Fibroblast of upper back skin (primary cell): ENCODE measurements around the gene RPS6KA2.

Source experiments
- DNase-seq: peaks from one replicate; pipeline ENCODE4 v3.0.0-alpha.2; 2013

Gene RPS6KA2

DNA sequence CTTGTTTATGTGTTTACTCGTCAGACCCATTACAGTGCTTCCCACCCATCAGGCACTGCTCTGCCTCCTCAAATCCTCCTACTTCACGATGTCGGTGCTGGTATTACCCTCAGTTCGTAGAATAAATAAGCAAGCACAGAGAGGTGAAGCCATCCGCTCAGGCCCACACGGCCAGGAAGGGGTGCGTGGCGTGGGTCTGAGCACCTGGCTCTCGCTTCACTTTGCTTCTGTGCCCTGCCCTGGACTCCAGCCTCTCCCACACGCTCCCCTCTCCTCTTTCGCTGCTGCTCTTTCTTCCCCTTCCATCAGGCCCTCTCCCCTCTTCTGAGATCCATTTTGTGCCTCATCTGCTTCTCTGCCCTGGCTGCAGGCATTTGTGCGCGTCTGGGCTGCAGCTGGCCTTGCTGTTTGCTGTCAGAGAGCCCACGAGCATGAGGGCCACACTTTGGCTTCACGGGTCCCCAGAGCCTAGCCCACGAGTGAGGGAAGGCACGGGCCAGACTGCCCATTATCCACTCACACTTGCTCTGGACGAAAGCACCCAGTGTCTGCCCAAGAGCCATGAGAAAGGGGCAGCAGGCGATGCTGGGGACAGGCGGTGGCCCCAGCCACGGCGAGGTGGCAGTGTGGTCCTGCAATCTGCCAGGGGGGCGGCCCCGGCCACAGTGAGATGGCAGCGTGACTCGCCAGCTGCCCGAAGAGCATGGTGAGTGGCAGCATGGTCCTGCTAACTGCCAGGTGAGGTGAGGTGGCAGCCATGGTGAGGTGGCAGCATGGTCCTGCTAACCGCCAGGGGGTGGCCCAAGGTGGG is 148.1 kb downstream of the RPS6KA2 start:
- no peak for DNase-seq

DNA sequence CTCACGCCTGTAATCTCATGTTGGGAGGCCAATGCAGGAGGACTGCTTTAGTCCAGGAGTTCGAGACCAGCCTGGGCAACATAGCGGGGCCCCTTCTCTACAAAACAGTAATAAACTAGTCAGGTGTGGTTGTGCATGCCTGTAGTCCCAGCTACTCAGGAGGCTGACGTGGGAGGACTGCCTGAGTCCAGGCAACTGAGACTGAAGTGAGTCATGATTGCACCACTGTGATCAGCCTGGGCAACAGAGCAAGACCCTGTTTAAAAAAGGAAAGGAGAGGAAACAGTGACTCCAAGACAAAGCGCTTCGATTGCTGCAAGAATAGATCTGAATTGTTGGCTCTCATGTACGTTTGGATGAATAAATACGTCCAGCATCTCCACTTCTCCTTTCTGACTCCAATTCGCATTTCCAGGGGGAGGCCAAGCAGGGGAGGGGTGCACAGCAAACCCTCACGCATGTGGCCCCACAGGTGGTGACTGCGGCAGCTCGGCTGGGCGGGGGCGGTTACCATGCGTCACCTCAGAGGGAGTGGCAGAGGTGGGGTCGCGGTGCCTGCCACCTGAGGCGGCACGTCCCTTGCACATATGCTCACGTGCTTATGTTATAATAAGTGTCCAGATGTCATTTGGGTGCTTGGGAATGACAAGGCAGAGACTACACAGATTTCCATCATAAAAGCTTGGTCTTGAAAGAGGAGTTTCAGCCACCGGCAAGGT is 149.2 kb downstream of the RPS6KA2 start:
- no peak for DNase-seq

DNA sequence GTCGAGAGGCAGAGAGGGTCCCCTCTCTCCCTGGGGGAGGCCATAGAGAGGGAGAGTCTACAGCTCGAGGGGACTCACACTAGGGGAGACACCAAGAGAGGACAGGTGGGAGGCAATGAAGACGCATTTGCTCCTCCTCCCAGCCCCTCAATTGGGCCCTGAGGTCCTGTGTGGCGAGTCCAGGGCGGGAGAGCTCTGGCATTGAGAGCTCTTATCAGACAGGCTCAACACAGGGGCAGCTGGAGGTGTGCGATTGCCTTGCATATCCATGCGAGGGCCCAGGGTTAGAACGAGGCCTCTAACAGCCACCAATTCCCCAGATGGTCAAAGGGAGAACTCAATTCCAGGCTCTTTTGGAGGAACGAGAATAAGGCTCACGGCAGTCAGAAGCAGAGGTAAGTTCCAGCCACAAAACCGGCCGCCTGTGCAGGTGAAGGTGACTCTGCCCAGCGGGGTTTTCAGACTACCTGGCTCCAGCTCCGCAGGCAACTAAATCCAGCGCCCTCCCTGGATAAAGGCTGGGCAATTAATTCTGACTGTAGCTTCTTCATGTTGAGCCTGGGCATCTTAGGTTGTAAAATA is 150.3 kb downstream of the RPS6KA2 start:
- DNase-seq: no peak

GRCh38 chr6:166476061-166476591 is 150.9 kb downstream of the RPS6KA2 start:
- DNase-seq: no peak

DNA sequence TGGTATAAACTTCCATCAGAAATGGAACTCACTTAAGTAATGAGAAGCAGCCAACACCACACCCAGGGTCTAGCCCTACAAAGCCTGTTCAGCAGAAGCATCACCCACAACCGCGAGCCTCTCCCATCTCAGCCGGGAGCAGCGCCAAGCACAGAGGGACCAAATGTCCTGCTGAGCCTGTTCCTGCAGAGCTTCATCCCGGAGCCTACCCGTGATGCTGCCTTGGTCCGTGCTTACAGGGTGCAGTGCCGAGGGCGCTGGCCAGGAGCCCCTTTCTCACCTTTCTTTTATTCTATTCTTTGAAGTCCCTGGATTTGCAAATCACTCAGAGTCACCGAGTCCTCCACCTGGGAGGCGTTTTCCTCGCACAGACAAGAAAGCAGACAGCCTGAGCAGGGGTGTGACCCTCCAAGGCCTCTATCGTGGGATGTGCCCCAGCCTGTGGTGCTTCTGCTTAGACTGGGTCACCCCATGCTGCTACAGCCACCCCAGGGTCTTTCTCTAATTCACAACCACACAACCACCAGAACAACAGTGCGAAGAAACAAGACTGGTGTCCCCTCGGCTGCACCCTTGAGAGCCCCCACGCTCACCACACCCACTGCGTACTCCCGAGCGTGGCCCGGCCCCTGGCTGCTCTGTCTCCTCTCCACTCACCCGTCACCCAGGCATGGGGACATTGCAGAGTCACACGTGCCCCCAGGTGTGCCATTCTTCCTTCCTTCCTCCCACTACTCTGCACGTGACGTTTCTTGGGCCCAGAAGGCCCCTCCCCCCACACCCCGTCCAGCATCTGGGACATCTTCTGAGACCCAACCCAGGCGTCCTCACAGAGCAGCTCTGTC is 152.1 kb downstream of the RPS6KA2 start:
- peak; percentile 31 for DNase-seq

DNA sequence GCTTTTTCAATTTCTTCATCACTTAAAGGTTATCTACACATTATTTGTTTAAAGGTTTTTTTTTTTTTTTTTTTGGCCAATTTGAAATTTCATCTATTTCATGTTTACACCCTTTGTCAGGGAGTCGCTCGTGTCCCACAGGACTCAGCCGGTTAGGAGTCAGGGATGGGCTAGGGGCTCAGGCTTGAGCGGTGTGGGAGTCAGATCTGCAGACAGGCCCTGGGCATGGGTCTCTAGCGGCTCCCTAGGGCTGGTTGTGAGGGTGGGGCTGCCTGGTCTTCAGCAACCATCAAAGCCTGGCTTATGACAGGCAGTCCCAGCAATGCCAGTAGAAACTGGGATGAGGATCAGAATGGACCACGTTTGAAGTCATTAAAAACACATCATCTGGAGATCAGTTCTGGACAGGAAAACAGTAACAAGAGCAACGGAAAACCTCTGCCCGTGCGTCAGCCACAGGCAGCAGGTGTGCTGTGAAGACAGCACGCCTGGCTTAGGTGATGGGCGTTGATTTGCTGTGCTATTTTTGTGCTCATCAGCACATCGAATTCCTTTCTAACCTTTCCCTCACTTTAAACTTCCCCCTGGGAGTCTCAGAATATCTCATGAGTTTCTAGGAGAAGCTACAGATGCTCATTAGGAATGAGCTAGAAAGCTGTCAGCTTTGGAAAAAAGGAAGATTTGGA is 153.0 kb downstream of the RPS6KA2 start:
- DNase-seq: no peak

- no peak for DNase-seq
Measured at GRCh38 chr6:166472636-166473035, 154.4 kb downstream of the RPS6KA2 start.

- no peak for DNase-seq
Measured at GRCh38 chr6:166471797-166472260, 155.2 kb downstream of the RPS6KA2 start.

DNA sequence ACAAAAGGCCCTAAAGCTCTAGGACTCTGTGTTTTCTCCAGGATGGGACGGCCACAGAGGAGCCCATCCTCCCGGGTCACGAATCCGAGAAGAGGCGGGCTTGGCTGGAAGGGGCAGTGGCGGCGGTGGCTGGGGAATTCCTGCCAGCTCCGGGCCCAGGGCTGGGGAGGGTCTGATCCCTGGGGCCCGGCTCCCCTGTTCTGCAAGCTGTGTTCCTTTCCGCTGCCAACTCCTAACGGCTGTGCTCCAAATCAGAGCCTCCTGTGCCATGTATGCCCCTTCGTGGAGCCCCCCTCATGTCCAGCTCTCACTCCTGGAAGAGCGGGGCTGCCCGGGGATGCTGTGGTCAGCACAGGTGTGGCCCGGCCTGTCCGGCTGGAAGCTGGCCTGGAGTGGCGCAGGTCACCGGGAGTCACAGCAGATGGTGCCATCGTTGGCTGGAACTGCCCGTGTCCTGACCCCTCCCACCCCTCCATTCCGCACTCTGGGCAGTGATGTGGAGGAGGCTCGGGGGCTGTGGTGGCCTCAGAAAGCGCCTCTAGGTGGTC is 156.1 kb downstream of the RPS6KA2 start:
- no peak for DNase-seq

DNA sequence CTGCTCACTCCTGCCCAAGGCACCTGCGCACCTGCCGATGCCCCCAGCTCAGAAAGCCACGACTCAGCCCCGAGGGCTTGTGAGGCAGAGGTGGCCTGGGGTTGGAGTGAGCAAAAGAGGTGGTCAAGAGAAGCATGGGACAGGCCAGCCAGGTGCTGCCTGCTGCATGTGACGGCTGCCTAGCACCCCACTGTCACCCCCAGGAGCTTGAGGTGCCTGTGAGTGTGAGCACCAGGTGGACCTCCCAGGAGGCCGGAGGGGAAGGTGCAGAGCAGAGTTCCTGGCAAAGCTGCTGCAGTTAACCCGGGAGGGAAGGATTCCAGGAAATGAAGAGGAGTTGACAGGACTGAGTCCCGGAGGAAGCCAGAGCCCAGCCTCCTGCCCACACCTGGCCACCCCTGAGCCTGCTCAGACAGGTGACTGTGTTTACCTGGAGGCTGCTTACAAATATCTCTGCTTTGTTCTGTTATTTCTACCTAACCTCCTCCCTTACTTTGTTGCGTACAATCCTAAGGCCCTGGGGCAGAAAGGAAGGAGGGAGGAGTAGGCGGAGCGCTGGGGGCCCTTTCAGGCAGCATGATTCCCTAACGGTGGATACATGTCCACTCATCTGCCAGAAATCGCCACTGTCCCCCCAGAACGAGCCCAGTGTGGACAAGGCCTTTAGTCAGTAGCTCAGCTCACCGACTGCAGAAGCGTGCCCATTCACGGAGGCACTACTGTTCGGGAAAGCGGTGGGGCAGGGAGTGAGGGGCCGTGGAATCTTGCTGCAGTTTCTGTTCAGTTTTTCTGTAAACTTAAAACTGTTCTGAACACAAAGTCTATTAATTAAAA is 156.8 kb downstream of the RPS6KA2 start:
- no peak for DNase-seq

DNA sequence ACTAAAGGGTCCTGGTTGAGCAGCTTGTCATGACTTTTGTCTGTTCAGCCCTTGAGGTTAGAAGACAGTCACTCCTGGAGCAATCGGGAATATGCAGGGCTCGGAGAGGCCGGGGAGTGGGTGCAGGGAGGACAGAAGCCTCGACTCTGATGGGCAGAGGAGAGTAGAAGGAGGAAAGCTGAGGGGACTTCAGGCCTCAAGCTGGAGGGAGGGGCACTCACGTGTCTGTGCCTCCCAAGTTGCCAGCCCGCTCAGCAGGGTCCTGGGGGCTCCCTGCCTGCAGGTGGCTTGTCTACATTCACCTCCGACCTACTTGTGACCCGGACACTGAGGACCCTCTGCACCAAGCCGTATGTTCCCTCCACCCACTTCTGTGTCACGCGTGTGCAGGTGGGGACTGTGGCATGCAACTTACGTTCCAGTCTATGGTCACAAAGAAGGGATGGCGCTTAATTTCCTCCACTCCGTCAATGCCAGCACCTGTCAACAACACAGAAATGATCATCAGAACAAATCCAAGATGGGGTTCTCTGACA is 157.6 kb downstream of the RPS6KA2 start:
- no peak for DNase-seq

GRCh38 chr6:166467436-166468000 is 159.5 kb downstream of the RPS6KA2 start:
- no peak for DNase-seq

GRCh38 chr6:166466178-166467122 is 160.6 kb downstream of the RPS6KA2 start:
- peak; percentile 94 for DNase-seq

- peak; percentile 46 for DNase-seq
Measured at GRCh38 chr6:166465671-166466087, 161.4 kb downstream of the RPS6KA2 start.

- DNase-seq: peak; percentile 16
Measured at GRCh38 chr6:166465003-166465399, 162.1 kb downstream of the RPS6KA2 start.

DNA sequence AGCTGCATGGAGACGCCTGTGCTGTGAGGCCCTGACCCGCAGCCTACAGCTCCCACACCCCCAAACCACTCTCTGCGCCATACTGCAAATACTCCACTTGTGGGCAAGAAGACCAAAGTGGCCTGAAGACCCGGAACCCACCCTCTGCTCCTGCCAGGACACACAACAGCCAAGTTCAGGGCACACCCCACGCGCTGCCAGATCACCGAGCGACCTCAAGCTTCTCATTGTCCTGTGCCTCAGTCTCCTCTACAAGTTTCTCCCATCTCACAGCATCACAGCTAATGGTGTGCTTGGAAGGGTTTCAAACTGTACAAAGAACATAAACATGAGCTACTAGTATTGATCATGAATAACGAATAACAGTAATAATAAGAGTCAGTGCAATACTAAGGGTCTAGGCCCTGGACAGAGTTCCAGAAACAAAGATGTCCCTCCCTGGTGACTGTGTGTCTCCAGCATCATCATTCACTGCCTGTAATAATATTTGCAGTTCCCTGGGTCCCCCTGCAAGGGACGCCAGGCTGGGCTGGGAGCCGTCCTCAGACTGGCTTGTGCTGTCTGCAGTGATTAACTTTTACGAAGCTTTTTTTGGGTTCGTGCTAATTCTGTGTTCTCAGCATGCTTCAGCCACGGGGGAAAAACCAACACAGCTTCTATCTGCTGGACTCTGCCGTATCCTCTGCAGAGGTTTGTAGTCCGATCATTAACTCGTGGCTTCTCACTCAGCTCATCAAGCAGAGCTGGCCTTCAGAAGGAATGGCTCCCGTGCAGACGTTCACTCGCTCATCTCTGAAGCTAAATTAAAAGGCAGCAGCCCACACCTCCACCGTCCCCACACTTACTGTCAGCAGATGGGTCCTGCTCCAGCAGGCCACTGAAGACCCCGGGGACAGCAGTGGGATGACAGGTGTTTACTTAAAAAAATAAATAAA is 162.7 kb downstream of the RPS6KA2 start:
- no peak for DNase-seq

DNA sequence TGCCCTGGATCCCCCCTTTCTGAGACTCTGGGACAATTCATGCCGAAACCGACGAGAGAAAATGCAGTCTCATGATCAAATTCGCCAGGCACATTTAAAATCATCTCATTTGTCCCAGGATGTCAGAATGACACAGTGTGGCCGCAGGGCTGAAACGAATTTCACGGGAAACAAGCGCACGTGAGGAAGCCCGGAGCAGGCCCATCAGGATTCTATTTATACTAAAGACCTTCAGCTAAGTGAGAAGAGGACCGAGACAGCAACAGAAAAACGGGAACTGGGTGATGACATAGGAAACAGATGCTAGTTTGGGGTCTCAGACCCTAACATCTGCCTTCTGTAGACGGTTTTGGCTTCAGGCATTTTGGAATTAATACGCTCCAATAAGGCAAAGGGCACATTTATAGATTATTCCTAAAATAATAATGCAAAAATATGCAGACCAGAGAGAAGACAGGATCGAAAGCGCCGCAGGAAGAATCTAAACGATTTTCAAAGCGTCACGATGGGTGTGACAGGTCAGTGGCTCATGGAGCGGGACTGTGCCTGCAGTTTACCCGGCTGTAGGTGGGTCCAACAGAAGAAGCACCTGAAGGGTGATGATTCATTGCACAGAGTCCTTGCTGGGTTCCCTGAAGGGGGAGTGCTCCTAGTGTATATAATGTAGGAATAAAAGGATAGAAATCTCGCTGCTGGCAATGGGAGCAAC is 163.5 kb downstream of the RPS6KA2 start:
- no peak for DNase-seq
